Aortic smooth muscle cell (primary cell): Measurements from ENCODE around the gene STEEP1. TPM values are rescaled to one million over a fixed set of nuclear protein-coding genes. Genes with fewer than 3 reads are reported as not detected.

Experiments
- total RNA-seq: library from RNA; depleted of rRNA; stranded (reverse); fragments of >200 nt; gene quantifications from 2 replicates; pipeline ENCODE4 v1.2.3, GENCODE V29; 2014

STEEP1 gene
- 37.4 and 41.3 TPM in 2 replicates for total RNA-seq

DNA sequence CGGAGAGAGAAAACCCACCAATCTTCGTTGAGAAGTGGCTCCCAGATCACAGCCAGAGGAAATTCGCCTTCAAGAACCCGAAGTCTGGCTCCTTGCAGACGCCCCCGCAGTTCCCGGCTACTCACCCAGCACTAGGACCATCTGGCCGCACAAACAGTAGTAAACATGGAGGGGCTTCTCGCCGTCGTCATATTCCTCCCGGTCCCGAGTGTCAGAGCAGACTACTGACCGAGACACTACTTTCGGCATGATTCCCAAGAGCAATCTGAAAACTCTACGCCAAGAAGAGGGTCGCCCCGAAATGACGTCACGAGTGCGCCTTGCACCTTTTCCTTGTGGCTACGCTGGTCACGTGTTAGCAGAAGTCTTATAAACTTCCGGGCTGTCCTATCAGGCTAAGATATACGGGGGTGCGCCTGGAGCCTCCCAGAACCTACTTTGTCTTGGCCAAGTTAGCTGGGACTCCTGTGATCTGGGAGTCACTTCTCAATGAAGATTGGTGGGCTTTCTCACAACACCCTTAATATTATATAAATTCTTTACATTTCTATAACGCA lies at the start of gene STEEP1:
Gene STEEP1 (minus strand): TSS at position 303 of the 557 bp plus-strand sequence. CDS start 54 bp downstream, at position 249.

DNA sequence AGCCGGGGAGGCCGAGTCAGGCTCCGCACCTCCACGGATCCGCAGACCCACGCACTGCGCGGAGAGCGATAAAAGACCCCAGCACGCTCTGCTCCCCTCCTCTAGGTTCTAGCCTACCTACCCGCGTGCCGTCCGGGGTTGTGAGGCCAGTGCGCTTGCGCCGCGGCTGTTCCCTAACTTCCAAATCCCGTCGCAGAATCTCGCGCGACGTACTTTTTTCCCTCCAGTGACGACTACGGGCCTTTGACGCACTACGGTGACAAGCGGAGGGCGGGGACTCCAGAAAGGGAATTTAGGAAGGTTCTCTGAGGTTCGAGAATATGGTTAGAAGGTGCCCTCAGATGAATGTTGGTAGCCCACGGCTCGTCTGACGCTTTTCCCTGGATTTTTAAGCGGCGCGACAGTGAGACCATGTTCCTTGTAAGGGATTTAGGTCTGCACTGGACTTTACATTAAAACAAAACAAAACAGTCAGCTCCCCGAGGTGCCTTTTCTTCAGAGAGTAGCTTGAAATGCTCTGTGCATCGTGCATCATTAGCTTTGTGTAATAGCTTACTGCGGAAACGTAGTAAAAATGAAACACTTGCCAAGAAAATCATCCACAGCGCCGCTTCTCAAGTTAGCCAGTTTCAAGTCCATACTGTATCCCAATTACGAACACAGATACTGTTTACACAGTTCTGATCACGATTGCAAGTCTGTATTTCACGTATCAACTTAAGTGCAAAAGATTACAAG lies 41.2 kb upstream of the STEEP1 start, which contains the start of gene NKRF:
Gene NKRF (minus strand): TSS at position 145 of the 738 bp plus-strand sequence.

DNA sequence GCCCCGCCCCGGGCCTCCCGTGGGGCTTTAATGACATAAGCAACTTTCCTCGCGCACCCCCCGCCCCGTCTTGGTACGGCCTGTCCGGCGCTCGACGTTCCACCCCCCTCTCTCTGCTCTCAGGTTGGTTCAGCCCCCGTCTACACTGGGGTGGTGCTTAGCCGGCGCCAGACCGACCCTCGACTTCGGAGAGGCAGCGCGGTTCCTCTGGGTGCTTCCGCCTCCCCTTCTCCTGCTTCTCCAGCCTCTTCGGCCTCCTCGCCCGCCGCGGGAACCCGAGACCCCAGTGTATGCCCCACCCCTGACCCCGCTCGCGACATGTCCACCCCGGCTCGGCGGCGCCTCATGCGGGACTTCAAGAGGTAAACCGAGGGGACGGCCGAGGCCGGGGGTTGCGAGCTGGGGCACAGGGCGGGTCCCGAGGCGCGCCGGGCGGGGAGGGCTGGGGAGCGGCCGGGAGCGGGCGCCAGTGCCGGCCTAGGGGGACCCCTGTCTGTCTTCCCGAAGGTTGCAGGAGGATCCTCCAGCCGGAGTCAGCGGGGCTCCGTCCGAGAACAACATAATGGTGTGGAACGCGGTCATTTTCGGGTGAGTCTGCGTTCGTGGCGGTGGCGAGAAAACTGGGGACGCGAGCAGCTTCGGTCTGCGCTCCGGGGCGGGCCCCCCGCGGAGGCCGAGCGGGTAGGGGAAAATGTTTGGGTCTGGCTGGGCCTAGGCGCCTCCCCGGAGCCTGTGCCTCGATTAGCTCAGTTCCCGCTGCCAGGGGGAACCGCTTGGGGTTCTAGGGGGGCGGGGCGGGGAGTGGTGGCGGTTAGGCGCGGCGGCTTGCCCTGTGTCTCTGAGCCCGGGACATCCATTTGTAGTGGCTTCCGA lies 9.4 kb upstream of the STEEP1 start, which contains the start of gene UBE2A:
Gene UBE2A (plus strand): TSS at position 170 of the 873 bp plus-strand sequence. CDS start 149 bp downstream, at position 319.

Other genes starting within 250 kb of the STEEP1 start
- gene SLC25A43, start 166.1 kb downstream of the STEEP1 start, total RNA-seq, result 9.8 and 10.8 TPM in 2 replicates
- gene SLC25A5, start 97.0 kb downstream of the STEEP1 start, total RNA-seq, result 142 and 156 TPM in 2 replicates
- 28.5 and 33.4 TPM in 2 replicates for gene UBE2A, start 9.2 kb upstream of the STEEP1 start, total RNA-seq
- 3.8 and 4.3 TPM in 2 replicates for gene NKRF, start 41.0 kb upstream of the STEEP1 start, total RNA-seq
- 4.2 TPM in 2 replicates for gene SEPTIN6, start 127.8 kb upstream of the STEEP1 start, total RNA-seq
- 0.13 TPM in 1 of 2 replicates, not detected in the other for gene SOWAHD, start 193.2 kb upstream of the STEEP1 start, total RNA-seq
- 2,131 and 2,216 TPM in 2 replicates for gene RPL39, start 226.2 kb upstream of the STEEP1 start, total RNA-seq